GM23338 (cell line): ENCODE measurements around the gene ZBTB3. TPM values are rescaled to one million over a fixed set of nuclear protein-coding genes. Genes with fewer than 3 reads are reported as not detected.
A peak's percentile ranks its signal among the peaks of the same experiment; 100 is the strongest.

ENCODE experiments used
- ATAC-seq: fragments of 200-7000 bp; cut with Tn5 transposase; 3 replicates; pipeline ENCODE4 v1.9.1; 2020
- DNase-seq: peaks from one replicate; pipeline ENCODE4 v3.0.0-alpha.2; 2015; ENCODE audit warnings: low spot score
- H2AFZ ChIP-seq: fragments of 200-600 bp; sonication (generic); 2 replicates; pipeline ENCODE4 v1.8.0; 2016; ENCODE audit warnings: antibody characterized with exemption, mild to moderate bottlenecking, moderate library complexity
- H3F3A ChIP-seq: fragments of 200-600 bp; sonication (generic); replicated peaks from 2 replicates; pipeline ENCODE4 v1.8.0; 2017; ENCODE audit warnings: antibody characterized with exemption, mixed run types, low read depth
- H3K27ac ChIP-seq: fragments of 200-600 bp; sonication (generic); 2 replicates; pipeline ENCODE4 v1.6.1; 2016; ENCODE audit warnings: low read depth
- H3K27me3 ChIP-seq: fragments of 200-600 bp; sonication (generic); 2 replicates; pipeline ENCODE4 v1.8.0; 2016; ENCODE audit warnings: mild to moderate bottlenecking, mixed run types, moderate library complexity; ENCODE audit not compliant: insufficient read depth
- H3K36me3 ChIP-seq: fragments of 200-600 bp; sonication (generic); 2 replicates; pipeline ENCODE4 v1.8.0; 2016; ENCODE audit warnings: mild to moderate bottlenecking; ENCODE audit not compliant: insufficient read depth
- H3K4me1 ChIP-seq: fragments of 200-600 bp; sonication (generic); 2 replicates; pipeline ENCODE4 v1.8.0; 2016; ENCODE audit warnings: mild to moderate bottlenecking, moderate library complexity; ENCODE audit not compliant: insufficient read depth
- H3K4me2 ChIP-seq: fragments of 200-600 bp; sonication (generic); 2 replicates; pipeline ENCODE4 v1.7.1; 2017; ENCODE audit warnings: mixed run types
- H3K4me3 ChIP-seq: fragments of 200-600 bp; sonication (generic); 2 replicates; pipeline ENCODE4 v1.6.1; 2016; ENCODE audit warnings: mixed run types
- H3K79me2 ChIP-seq: fragments of 200-600 bp; sonication (generic); replicated peaks from 2 replicates; pipeline ENCODE4 v1.8.0; 2017; ENCODE audit warnings: mild to moderate bottlenecking; ENCODE audit not compliant: insufficient read depth
- H3K9me2 ChIP-seq: fragments of 200-600 bp; sonication (generic); 2 replicates; pipeline ENCODE4 v1.8.0; 2017; ENCODE audit not compliant: insufficient read depth
- H4K20me1 ChIP-seq: fragments of 200-600 bp; sonication (generic); replicated peaks from 2 replicates; pipeline ENCODE4 v1.8.0; 2017; ENCODE audit warnings: mild to moderate bottlenecking; ENCODE audit not compliant: insufficient read depth
- H3K27ac Mint-ChIP-seq: 2 replicates; pipeline ENCODE4 v1.8.0; 2020; ENCODE audit warnings: inconsistent platforms, mild to moderate bottlenecking, moderate library complexity, mixed read lengths
- H3K27me3 Mint-ChIP-seq: 3 replicates; pipeline ENCODE4 v1.8.0; 2022; ENCODE audit warnings: low read depth, mild to moderate bottlenecking, moderate library complexity, mixed read lengths, inconsistent platforms; ENCODE audit not compliant: insufficient read depth, poor library complexity
- H3K36me3 Mint-ChIP-seq: 3 replicates; pipeline ENCODE4 v1.8.0; 2021; ENCODE audit warnings: low read depth, mild to moderate bottlenecking, inconsistent platforms, moderate library complexity, mixed read lengths
- H3K4me1 Mint-ChIP-seq: 3 replicates; pipeline ENCODE4 v1.8.0; 2020; ENCODE audit warnings: mild to moderate bottlenecking, inconsistent platforms, mixed read lengths
- H3K4me3 Mint-ChIP-seq: 3 replicates; pipeline ENCODE4 v1.8.0; 2021; ENCODE audit warnings: moderate library complexity, mild to moderate bottlenecking, inconsistent platforms, mixed read lengths
- H3K9me3 Mint-ChIP-seq: 3 replicates; pipeline ENCODE4 v1.8.0; 2020; ENCODE audit warnings: moderate library complexity, mild to moderate bottlenecking, inconsistent platforms, mixed read lengths
- CREB1 ChIP-seq: fragments of 250-450 bp; sonication (Bioruptor Pico); IDR thresholded peaks from 2 replicates; pipeline ENCODE4 v1.5.0; 2020; ENCODE audit warnings: low read depth, mild to moderate bottlenecking, moderate library complexity
- EZH2 ChIP-seq: fragments of 200-600 bp; sonication (generic); IDR thresholded peaks from one replicate; pipeline ENCODE4 v1.8.0; 2017; ENCODE audit warnings: antibody characterized with exemption, mild to moderate bottlenecking, low read depth; ENCODE audit not compliant: unreplicated experiment
- EZH2phosphoT487 ChIP-seq: fragments of 200-600 bp; sonication (generic); IDR thresholded peaks from one replicate; pipeline ENCODE4 v1.8.1; 2018; ENCODE audit warnings: antibody characterized with exemption; ENCODE audit not compliant: unreplicated experiment
- NANOG ChIP-seq: IDR thresholded peaks from 2 replicates; pipeline ENCODE4 v1.6.1; 2016; ENCODE audit warnings: antibody characterized with exemption, borderline replicate concordance
- ZNF462 ChIP-seq: fragments of 250-450 bp; sonication (Bioruptor Pico); IDR thresholded peaks from 2 replicates; pipeline ENCODE4 v1.5.0; 2020; ENCODE audit warnings: mild to moderate bottlenecking, moderate library complexity
- polyA plus RNA-seq: library from polyadenylated mRNA; unstranded; fragments of >200 nt; fragmentation: Nextera tagmentation; extraction: Ambion mirVana; gene quantifications from 2 replicates; pipeline ENCODE4 v1.2.1, GENCODE V29; 2016
- total RNA-seq: library from RNA; depleted of rRNA; stranded (reverse); fragments of >200 nt; shearing (Covaris generic); gene quantifications from 2 replicates; pipeline ENCODE4 v1.2.3, GENCODE V29; 2014
- TF ChIP-seq, protein P1 (sequence below), 2 experiments: fragments of 200-600 bp in 1 of 2; sonication (generic) in 1 of 2; conservative IDR thresholded peaks; 2 replicates each; pipeline versions ENCODE4 v1.5.1 to v1.6.1; 2016 to 2017; ENCODE audit warnings: antibody characterized with exemption in 2 of 2, low read depth in 2 of 2, mild to moderate bottlenecking in 2 of 2, moderate library complexity in 1 of 2

ZBTB3 gene
- total and polyA plus RNA-seq, 2 experiments from 2014 or later, result 47.8 to 82.6 TPM

GRCh38 chr11:62710001-62710345, 44.0 kb downstream of the ZBTB3 start:
- Mint-ChIP-seq H3K4me1 (peaks cover 56% of the 10 kb centered on the region), H3K27ac (peak overlapping the region; percentile 99), H3K9me3 (no peaks in the 10 kb centered on the region), H3K27me3 (peaks cover 26% of the 10 kb centered on the region), H3K4me3 (peak overlapping the region; percentile 92), H3K36me3 (peaks cover 51% of the 10 kb centered on the region)
- no peaks in the 10 kb centered on the region; the same call in none of the 2 replicates for H4K20me1 ChIP-seq
- peak overlapping the region; percentile 82 for H3K4me3 ChIP-seq
- H3K9me2 ChIP-seq, result no peaks in the 10 kb centered on the region
- H3K27ac ChIP-seq, result peak overlapping the region; percentile 100
- ATAC-seq (peak; percentile 0), DNase-seq (no peak)
- peaks cover 31% of the 10 kb centered on the region for H3K4me1 ChIP-seq
- no peaks in the 10 kb centered on the region for H3K27me3 ChIP-seq
- peak overlapping the region; percentile 74; the same call in 1 of the 2 replicates for H2AFZ ChIP-seq
- TF ChIP-seq EZH2 (no peak), NANOG (no peak), CREB1 (no peak), EZH2phosphoT487 (no peak), ZNF462 (no peak)
- TF ChIP-seq, protein P1, sequence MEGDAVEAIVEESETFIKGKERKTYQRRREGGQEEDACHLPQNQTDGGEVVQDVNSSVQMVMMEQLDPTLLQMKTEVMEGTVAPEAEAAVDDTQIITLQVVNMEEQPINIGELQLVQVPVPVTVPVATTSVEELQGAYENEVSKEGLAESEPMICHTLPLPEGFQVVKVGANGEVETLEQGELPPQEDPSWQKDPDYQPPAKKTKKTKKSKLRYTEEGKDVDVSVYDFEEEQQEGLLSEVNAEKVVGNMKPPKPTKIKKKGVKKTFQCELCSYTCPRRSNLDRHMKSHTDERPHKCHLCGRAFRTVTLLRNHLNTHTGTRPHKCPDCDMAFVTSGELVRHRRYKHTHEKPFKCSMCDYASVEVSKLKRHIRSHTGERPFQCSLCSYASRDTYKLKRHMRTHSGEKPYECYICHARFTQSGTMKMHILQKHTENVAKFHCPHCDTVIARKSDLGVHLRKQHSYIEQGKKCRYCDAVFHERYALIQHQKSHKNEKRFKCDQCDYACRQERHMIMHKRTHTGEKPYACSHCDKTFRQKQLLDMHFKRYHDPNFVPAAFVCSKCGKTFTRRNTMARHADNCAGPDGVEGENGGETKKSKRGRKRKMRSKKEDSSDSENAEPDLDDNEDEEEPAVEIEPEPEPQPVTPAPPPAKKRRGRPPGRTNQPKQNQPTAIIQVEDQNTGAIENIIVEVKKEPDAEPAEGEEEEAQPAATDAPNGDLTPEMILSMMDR (conservative IDR thresholded peaks at IDR 0.05; ENCODE audit: low read depth in 2 of 2), result no peak
- H3K4me2 ChIP-seq, result peak overlapping the region; percentile 95
- H3K79me2 ChIP-seq, result peaks cover 3% of the 10 kb centered on the region
- H3K36me3 ChIP-seq, result peaks cover 35% of the 10 kb centered on the region
- peaks cover 64% of the 10 kb centered on the region for H3F3A ChIP-seq
